K562 (cell line): Measurements from ENCODE around the gene TMEM121.
"Not testable (repeated sequence)": the region's sequence is repeated elsewhere in the genome, so short reads cannot be mapped to it uniquely, and the experiment has no call there.

ENCODE experiments used
- BACH1 ChIP-seq: fragments of 200-800 bp; sonication (Bioruptor generic); IDR thresholded peaks from 2 replicates; pipeline ENCODE4 v1.6.1; 2016; ENCODE audit warnings: missing genetic modification characterization, missing compliant biosample characterization
- GABPA ChIP-seq: fragments of 200-800 bp; sonication (Bioruptor generic); conservative IDR thresholded peaks from 2 replicates; pipeline ENCODE4 v1.6.1; 2016; ENCODE audit warnings: low read depth, missing genetic modification characterization, missing compliant biosample characterization
- HDAC6 ChIP-seq: IDR thresholded peaks from 2 replicates; pipeline ENCODE4 v1.6.1; 2012; ENCODE audit warnings: low read depth, mild to moderate bottlenecking, control low read depth, inconsistent platforms, low read length, moderate library complexity
- JUN ChIP-seq, 2 experiments: sonication (generic) in 1 of 2; formaldehyde crosslinking in 1 of 2; IDR thresholded peaks; 2 replicates each; pipeline versions ENCODE4 v1.6.1 to v1.8.0; 2012 to 2022; ENCODE audit warnings: borderline replicate concordance in 2 of 2, mild to moderate bottlenecking in 2 of 2, improper control_type of control experiment in 1 of 2, low read depth in 1 of 2, low read length in 1 of 2, missing genetic modification reagents in 1 of 2
- MGA ChIP-seq: fragments of 450-650 bp; IDR thresholded peaks from 2 replicates; pipeline ENCODE4 v1.6.1; 2016; ENCODE audit warnings: mild to moderate bottlenecking, moderate library complexity
- NCOA2 ChIP-seq, 2 experiments: fragments of 450-650 bp; IDR thresholded peaks; 2 replicates each; pipeline ENCODE4 v1.6.1; 2018; ENCODE audit warnings: mild to moderate bottlenecking in 2 of 2, moderate library complexity in 1 of 2; ENCODE audit not compliant: partially characterized antibody in 2 of 2
- SMARCE1 ChIP-seq: fragments of 450-650 bp; IDR thresholded peaks from 2 replicates; pipeline ENCODE4 v1.7.1; 2016; ENCODE audit warnings: mild to moderate bottlenecking
- SPI1 ChIP-seq: IDR thresholded peaks from 2 replicates; pipeline ENCODE4 v1.6.1; 2011; ENCODE audit warnings: low read depth, low read length, control low read depth, borderline replicate concordance
- SRF ChIP-seq, 2 experiments: fragments of 250-450, 450-650 bp in 1 of 2; sonication (Bioruptor Pico) in 1 of 2; sonication (generic) in 1 of 2; formaldehyde crosslinking; IDR thresholded peaks; 2 replicates each; pipeline versions ENCODE4 v1.5.0 to v1.5.1; 2020 to 2022; ENCODE audit warnings: mild to moderate bottlenecking in 1 of 2, missing genetic modification reagents in 1 of 2
- SRSF1 ChIP-seq: fragments of 200-400 bp; formaldehyde crosslinking; IDR thresholded peaks from 2 replicates; pipeline ENCODE4 v1.6.1; 2017; ENCODE audit warnings: mild to moderate bottlenecking, low read depth, low read length, moderate library complexity
- ZBTB7A ChIP-seq: IDR thresholded peaks from 2 replicates; pipeline ENCODE4 v1.6.1; 2011; ENCODE audit warnings: low read depth, mild to moderate bottlenecking, low read length, moderate library complexity, borderline replicate concordance; ENCODE audit not compliant: control insufficient read depth
- TF ChIP-seq, protein P1 (sequence below), 2 experiments: fragments of 450-650 bp in 1 of 2; sonication (generic) in 1 of 2; formaldehyde crosslinking in 1 of 2; IDR thresholded peaks in 1 of 2; conservative IDR thresholded peaks in 1 of 2; 2 replicates each; pipeline versions ENCODE4 v1.6.1 to v1.8.1; 2016 to 2023; ENCODE audit warnings: mild to moderate bottlenecking in 2 of 2, moderate library complexity in 2 of 2, inconsistent platforms in 1 of 2, missing genetic modification reagents in 1 of 2
- TF ChIP-seq, protein P2 (sequence below), 3 experiments: IDR thresholded peaks in 2 of 3; conservative IDR thresholded peaks in 1 of 3; 2 replicates each; pipeline ENCODE4 v1.5.1; 2011 to 2012; ENCODE audit warnings: low read length in 3 of 3, mild to moderate bottlenecking in 3 of 3, control low read depth in 2 of 3, improper control_type of control experiment in 1 of 3, inconsistent platforms in 1 of 3, low read depth in 1 of 3, mixed read lengths in 1 of 3, moderate library complexity in 1 of 3; ENCODE audit not compliant: insufficient read depth in 2 of 3

DNA sequence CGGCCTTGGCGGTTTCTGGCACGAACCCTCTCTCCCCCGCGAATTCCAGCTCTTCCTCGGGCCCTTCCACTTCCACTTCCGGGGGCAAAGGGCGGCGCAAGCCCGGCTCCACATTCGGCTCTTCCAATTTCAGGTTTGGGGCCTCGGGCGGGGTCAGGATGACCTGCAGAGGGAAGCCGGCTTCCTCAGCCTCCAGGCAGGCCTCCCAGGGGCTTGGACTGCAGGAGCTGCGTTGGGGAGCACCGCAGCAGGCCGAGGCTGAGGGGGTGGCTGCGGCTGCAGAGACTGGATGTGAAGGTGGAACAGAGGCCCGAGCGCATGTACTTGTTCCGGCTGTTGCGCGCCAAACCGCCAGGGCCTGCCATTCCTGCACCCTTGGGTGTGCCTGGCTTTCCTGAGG, 20.7 kb downstream of the TMEM121 start:
- TF ChIP-seq SRF (CRISPR knock-in tag; IDR thresholded peaks at IDR 0.05); BACH1 (tag); GABPA (tag); SRSF1; HDAC6; ZBTB7A; SMARCE1; JUN (IDR thresholded peaks at IDR 0.05; ENCODE audit: borderline replicate concordance, low read depth, low read length); JUN (CRISPR knock-in tag; IDR thresholded peaks at IDR 0.05; ENCODE audit: borderline replicate concordance); SPI1; MGA; NCOA2 (IDR thresholded peaks at IDR 0.05; ENCODE audit: partially characterized antibody in 2 of 2): not testable (repeated sequence)
- TF ChIP-seq, protein P1, sequence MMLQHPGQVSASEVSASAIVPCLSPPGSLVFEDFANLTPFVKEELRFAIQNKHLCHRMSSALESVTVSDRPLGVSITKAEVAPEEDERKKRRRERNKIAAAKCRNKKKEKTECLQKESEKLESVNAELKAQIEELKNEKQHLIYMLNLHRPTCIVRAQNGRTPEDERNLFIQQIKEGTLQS (IDR thresholded peaks at IDR 0.05): not testable (repeated sequence)
- TF ChIP-seq, protein P1 (CRISPR knock-in tag; conservative IDR thresholded peaks at IDR 0.05): not testable (repeated sequence)
- TF ChIP-seq, protein P2, sequence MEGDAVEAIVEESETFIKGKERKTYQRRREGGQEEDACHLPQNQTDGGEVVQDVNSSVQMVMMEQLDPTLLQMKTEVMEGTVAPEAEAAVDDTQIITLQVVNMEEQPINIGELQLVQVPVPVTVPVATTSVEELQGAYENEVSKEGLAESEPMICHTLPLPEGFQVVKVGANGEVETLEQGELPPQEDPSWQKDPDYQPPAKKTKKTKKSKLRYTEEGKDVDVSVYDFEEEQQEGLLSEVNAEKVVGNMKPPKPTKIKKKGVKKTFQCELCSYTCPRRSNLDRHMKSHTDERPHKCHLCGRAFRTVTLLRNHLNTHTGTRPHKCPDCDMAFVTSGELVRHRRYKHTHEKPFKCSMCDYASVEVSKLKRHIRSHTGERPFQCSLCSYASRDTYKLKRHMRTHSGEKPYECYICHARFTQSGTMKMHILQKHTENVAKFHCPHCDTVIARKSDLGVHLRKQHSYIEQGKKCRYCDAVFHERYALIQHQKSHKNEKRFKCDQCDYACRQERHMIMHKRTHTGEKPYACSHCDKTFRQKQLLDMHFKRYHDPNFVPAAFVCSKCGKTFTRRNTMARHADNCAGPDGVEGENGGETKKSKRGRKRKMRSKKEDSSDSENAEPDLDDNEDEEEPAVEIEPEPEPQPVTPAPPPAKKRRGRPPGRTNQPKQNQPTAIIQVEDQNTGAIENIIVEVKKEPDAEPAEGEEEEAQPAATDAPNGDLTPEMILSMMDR (IDR thresholded peaks at IDR 0.05 in 2 of 3, conservative IDR thresholded peaks at IDR 0.05 in 1 of 3; ENCODE audit: insufficient read depth in 2 of 3, low read depth in 1 of 3, low read length in 3 of 3): not testable (repeated sequence)
